ENCODE results near the gene TDRD15. TPM values are rescaled to one million over a fixed set of nuclear protein-coding genes. Genes with fewer than 3 reads are reported as not detected.
A peak's percentile ranks its signal among the peaks of the same experiment; 100 is the strongest.

TDRD15 gene
- polyA plus RNA-seq (2013, experiment 1 of 2): not detected
- polyA plus RNA-seq (2013, experiment 2 of 2): not detected

DNA sequence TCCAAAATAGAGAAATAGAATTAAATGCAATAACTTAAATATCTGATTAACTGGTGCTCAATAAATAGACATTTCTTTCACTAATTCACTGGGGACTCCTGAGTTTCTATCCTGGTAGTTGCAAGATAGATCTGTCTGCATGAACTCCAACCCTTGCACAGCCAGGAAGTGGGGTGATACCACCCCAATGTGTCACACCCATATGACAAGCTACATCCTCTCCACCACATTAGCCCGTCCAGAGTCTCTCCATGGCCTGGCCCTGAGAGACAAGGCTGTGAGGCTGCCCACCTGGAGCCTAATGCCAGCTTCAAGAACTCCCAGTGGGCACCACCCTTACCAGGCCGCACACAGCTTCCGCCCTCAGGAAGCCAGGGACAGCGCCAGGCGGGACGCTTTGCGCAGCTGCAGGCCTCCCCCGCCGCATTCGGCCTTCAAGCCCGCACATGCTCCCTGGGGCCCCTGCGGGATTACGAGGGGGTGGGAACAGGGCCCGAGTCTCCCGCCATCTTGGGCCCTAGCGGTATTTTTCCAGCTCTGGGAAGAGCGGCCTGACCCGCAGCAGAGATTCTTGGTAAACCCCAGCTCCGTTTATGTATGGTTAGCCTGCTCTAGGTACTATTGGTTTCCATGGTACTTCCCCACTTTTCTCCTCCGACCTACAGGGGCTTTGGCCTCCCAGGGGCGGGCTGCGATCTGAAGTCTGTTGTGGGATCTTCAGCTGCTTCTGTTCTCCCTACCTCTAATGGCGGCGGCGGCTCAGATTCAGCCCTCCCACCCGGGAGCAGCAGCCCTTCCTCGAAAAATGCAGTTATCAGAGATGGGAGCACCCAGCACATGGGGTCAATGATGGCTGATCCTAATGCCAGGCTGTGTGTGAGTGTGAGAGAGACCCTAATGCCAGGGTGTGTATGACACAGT is at the start of gene TDRD15:
Gene TDRD15 (plus strand): TSS at position 496 of the 921 bp plus-strand sequence. CDS start 13,500 bp downstream, outside the sequence.
- H2BK12ac ChIP-seq (ENCODE audit: low read length): no peak within 1 kb of the TSS
- no peak within 1 kb of the TSS for H2BK120ac ChIP-seq (ENCODE audit: low read depth, low read length)
- H3K9me3 ChIP-seq (replicated peaks in 1 of 2; ENCODE audit: control insufficient read depth in 2 of 2, insufficient read depth in 1 of 2, low read depth in 1 of 2, low read length in 2 of 2): no peaks in the 10 kb centered on the region
- peak within 1 kb of the TSS; percentile 22 for H2AFZ ChIP-seq (ENCODE audit: low read length)
- no peaks in the 10 kb centered on the region for H3K36me3 ChIP-seq (replicated peaks in 1 of 2; ENCODE audit: control insufficient read depth in 2 of 2, insufficient read depth in 2 of 2, low read length in 2 of 2)
- peak within 1 kb of the TSS in 1 of 2 donors; percentile 59 for H3K4me3 ChIP-seq (ENCODE audit: low read length in 2 of 2)
- H3K18ac ChIP-seq (ENCODE audit: low read length): peak within 1 kb of the TSS; percentile 48
- DNase-seq (ENCODE audit: low spot score): no peak
- H3K14ac ChIP-seq (ENCODE audit: low read length): peak within 1 kb of the TSS; percentile 56
- H3K4ac ChIP-seq (ENCODE audit: low read length): no peak within 1 kb of the TSS
- no peak within 1 kb of the TSS for H3K23ac ChIP-seq (ENCODE audit: low read depth, low read length, poor library complexity)
- no peaks in the 10 kb centered on the region for H3K79me1 ChIP-seq (ENCODE audit: low read depth, low read length)
- peak within 1 kb of the TSS; percentile 4 for H3K9ac ChIP-seq (ENCODE audit: low read depth, low read length, poor library complexity)
- no CpG with 5 or more reads among the region's 27 CpGs for WGBS, 2 donors (ENCODE audit: extremely low coverage in 2 of 2, insufficient read length in 2 of 2, insufficient replicate concordance in 1 of 2)
- H3K27me3 ChIP-seq (ENCODE audit: control insufficient read depth in 3 of 3, insufficient read depth in 3 of 3, low read depth in 1 of 3, low read length in 3 of 3): no peaks in the 10 kb centered on the region
- no peak within 1 kb of the TSS for H3K4me2 ChIP-seq (ENCODE audit: insufficient read depth, low read length, poor library complexity, severe bottlenecking)
- H2AK5ac ChIP-seq (ENCODE audit: low read depth, low read length): no peak within 1 kb of the TSS
- H4K8ac ChIP-seq (ENCODE audit: low read depth, low read length): no peak within 1 kb of the TSS
- H3K27ac ChIP-seq (replicated peaks; ENCODE audit: low read length): no peak within 1 kb of the TSS
- no peaks in the 10 kb centered on the region for H3K4me1 ChIP-seq (ENCODE audit: control insufficient read depth in 2 of 2, insufficient read depth in 1 of 2, low read depth in 1 of 2, low read length in 2 of 2)
- H4K91ac ChIP-seq (ENCODE audit: low read depth, low read length, poor library complexity): no peak within 1 kb of the TSS
- H2BK15ac ChIP-seq (ENCODE audit: low read length): no peak within 1 kb of the TSS
- H2BK5ac ChIP-seq (ENCODE audit: low read length): no peak within 1 kb of the TSS

GRCh38 chr2:21078296-21078695 is 45.5 kb upstream of the TDRD15 start:
- Histone ChIP-seq H3K4me1 (ENCODE audit: control insufficient read depth in 2 of 2, insufficient read depth in 1 of 2, low read depth in 1 of 2, low read length in 2 of 2) (no peaks in the 10 kb centered on the region), H2BK120ac (ENCODE audit: low read depth, low read length) (no peak overlapping the region), H4K91ac (ENCODE audit: low read depth, low read length, poor library complexity) (no peak overlapping the region), H4K8ac (ENCODE audit: low read depth, low read length) (no peak overlapping the region), H3K18ac (ENCODE audit: low read length) (no peak overlapping the region), H3K4me3 (ENCODE audit: low read length in 2 of 2) (no peak overlapping the region), H3K79me1 (ENCODE audit: low read depth, low read length) (no peaks in the 10 kb centered on the region), H3K23ac (ENCODE audit: low read depth, low read length, poor library complexity) (no peak overlapping the region), H2BK12ac (ENCODE audit: low read length) (no peak overlapping the region), H2BK15ac (ENCODE audit: low read length) (no peak overlapping the region), H3K27me3 (ENCODE audit: control insufficient read depth in 3 of 3, insufficient read depth in 3 of 3, low read depth in 1 of 3, low read length in 3 of 3) (no peaks in the 10 kb centered on the region), H3K4ac (ENCODE audit: low read length) (no peak overlapping the region), H3K9me3 (replicated peaks in 1 of 2; ENCODE audit: control insufficient read depth in 2 of 2, insufficient read depth in 1 of 2, low read depth in 1 of 2, low read length in 2 of 2) (peaks cover 0 to 3% of the 10 kb centered on the region in 2 donors), H3K14ac (ENCODE audit: low read length) (no peak overlapping the region), H3K27ac (replicated peaks; ENCODE audit: low read length) (no peak overlapping the region), H2AFZ (ENCODE audit: low read length) (no peak overlapping the region), H3K4me2 (ENCODE audit: insufficient read depth, low read length, poor library complexity, severe bottlenecking) (no peak overlapping the region), H2BK5ac (ENCODE audit: low read length) (no peak overlapping the region), H3K36me3 (replicated peaks in 1 of 2; ENCODE audit: control insufficient read depth in 2 of 2, insufficient read depth in 2 of 2, low read length in 2 of 2) (no peaks in the 10 kb centered on the region), H3K9ac (ENCODE audit: low read depth, low read length, poor library complexity) (no peak overlapping the region), H2AK5ac (ENCODE audit: low read depth, low read length) (no peak overlapping the region)
- no peak for DNase-seq (ENCODE audit: low spot score)
- no CpG with 5 or more reads among the region's 1 CpG for WGBS, 2 donors (ENCODE audit: extremely low coverage in 2 of 2, insufficient read length in 2 of 2, insufficient replicate concordance in 1 of 2)

GRCh38 chr2:21083482-21083881 is 40.3 kb upstream of the TDRD15 start:
- Histone ChIP-seq H3K36me3 (replicated peaks in 1 of 2; ENCODE audit: control insufficient read depth in 2 of 2, insufficient read depth in 2 of 2, low read length in 2 of 2) (no peaks in the 10 kb centered on the region), H3K4me2 (ENCODE audit: insufficient read depth, low read length, poor library complexity, severe bottlenecking) (no peak overlapping the region), H2BK5ac (ENCODE audit: low read length) (no peak overlapping the region), H3K27me3 (ENCODE audit: control insufficient read depth in 3 of 3, insufficient read depth in 3 of 3, low read depth in 1 of 3, low read length in 3 of 3) (no peaks in the 10 kb centered on the region), H3K9ac (ENCODE audit: low read depth, low read length, poor library complexity) (no peak overlapping the region), H4K91ac (ENCODE audit: low read depth, low read length, poor library complexity) (no peak overlapping the region), H2AK5ac (ENCODE audit: low read depth, low read length) (no peak overlapping the region), H3K4ac (ENCODE audit: low read length) (no peak overlapping the region), H4K8ac (ENCODE audit: low read depth, low read length) (no peak overlapping the region), H2BK120ac (ENCODE audit: low read depth, low read length) (no peak overlapping the region), H3K4me3 (ENCODE audit: low read length in 2 of 2) (no peak overlapping the region), H3K14ac (ENCODE audit: low read length) (no peak overlapping the region), H2AFZ (ENCODE audit: low read length) (no peak overlapping the region), H3K23ac (ENCODE audit: low read depth, low read length, poor library complexity) (no peak overlapping the region), H2BK15ac (ENCODE audit: low read length) (no peak overlapping the region), H3K18ac (ENCODE audit: low read length) (no peak overlapping the region), H3K4me1 (ENCODE audit: control insufficient read depth in 2 of 2, insufficient read depth in 1 of 2, low read depth in 1 of 2, low read length in 2 of 2) (peaks cover 0 to 1% of the 10 kb centered on the region in 2 donors), H2BK12ac (ENCODE audit: low read length) (no peak overlapping the region), H3K27ac (replicated peaks; ENCODE audit: low read length) (no peak overlapping the region), H3K79me1 (ENCODE audit: low read depth, low read length) (no peaks in the 10 kb centered on the region), H3K9me3 (replicated peaks in 1 of 2; ENCODE audit: control insufficient read depth in 2 of 2, insufficient read depth in 1 of 2, low read depth in 1 of 2, low read length in 2 of 2) (peaks cover 0 to 3% of the 10 kb centered on the region in 2 donors)
- WGBS, 2 donors (ENCODE audit: extremely low coverage in 2 of 2, insufficient read length in 2 of 2, insufficient replicate concordance in 1 of 2): no CpG with 5 or more reads among the region's 1 CpG
- no peak for DNase-seq (ENCODE audit: low spot score)

DNA sequence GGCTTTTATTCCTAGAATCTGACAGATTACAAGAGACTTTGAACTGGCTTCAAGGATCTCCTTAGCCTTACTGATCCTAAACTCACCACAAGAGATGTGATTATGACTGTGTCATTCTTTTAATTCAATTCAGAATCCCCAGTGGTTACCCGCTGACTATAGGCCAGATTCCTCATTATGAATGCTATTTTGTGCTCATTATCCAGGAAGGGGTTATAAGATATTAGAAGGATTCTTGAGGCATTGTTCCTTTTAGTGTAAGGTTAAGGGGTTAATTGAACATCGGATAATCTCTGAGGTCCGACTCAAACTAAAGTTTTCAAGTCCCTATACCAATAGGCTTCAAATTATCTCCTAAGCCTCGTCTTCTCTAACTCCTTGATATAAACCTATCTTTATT is 39.4 kb upstream of the TDRD15 start:
- Histone ChIP-seq H3K79me1 (ENCODE audit: low read depth, low read length) (no peaks in the 10 kb centered on the region), H3K9me3 (replicated peaks in 1 of 2; ENCODE audit: control insufficient read depth in 2 of 2, insufficient read depth in 1 of 2, low read depth in 1 of 2, low read length in 2 of 2) (peaks cover 0 to 3% of the 10 kb centered on the region in 2 donors), H3K27ac (replicated peaks; ENCODE audit: low read length) (no peak overlapping the region), H3K9ac (ENCODE audit: low read depth, low read length, poor library complexity) (no peak overlapping the region), H3K4me2 (ENCODE audit: insufficient read depth, low read length, poor library complexity, severe bottlenecking) (no peak overlapping the region), H4K8ac (ENCODE audit: low read depth, low read length) (no peak overlapping the region), H3K18ac (ENCODE audit: low read length) (no peak overlapping the region), H3K23ac (ENCODE audit: low read depth, low read length, poor library complexity) (no peak overlapping the region), H2BK12ac (ENCODE audit: low read length) (no peak overlapping the region), H2BK5ac (ENCODE audit: low read length) (no peak overlapping the region), H2AK5ac (ENCODE audit: low read depth, low read length) (no peak overlapping the region), H3K36me3 (replicated peaks in 1 of 2; ENCODE audit: control insufficient read depth in 2 of 2, insufficient read depth in 2 of 2, low read length in 2 of 2) (no peaks in the 10 kb centered on the region), H3K4me1 (ENCODE audit: control insufficient read depth in 2 of 2, insufficient read depth in 1 of 2, low read depth in 1 of 2, low read length in 2 of 2) (peaks cover 0 to 1% of the 10 kb centered on the region in 2 donors), H2BK15ac (ENCODE audit: low read length) (no peak overlapping the region), H2BK120ac (ENCODE audit: low read depth, low read length) (no peak overlapping the region), H3K14ac (ENCODE audit: low read length) (no peak overlapping the region), H3K4me3 (ENCODE audit: low read length in 2 of 2) (no peak overlapping the region), H2AFZ (ENCODE audit: low read length) (no peak overlapping the region), H3K27me3 (ENCODE audit: control insufficient read depth in 3 of 3, insufficient read depth in 3 of 3, low read depth in 1 of 3, low read length in 3 of 3) (no peaks in the 10 kb centered on the region), H3K4ac (ENCODE audit: low read length) (no peak overlapping the region), H4K91ac (ENCODE audit: low read depth, low read length, poor library complexity) (no peak overlapping the region)
- WGBS, 2 donors (ENCODE audit: extremely low coverage in 2 of 2, insufficient read length in 2 of 2, insufficient replicate concordance in 1 of 2): no CpG with 5 or more reads among the region's 4 CpGs
- peak; percentile 9 for DNase-seq (ENCODE audit: low spot score)

Data from neuronal stem cell (in vitro differentiated cells).